Uterus (tissue), 4 donors: Measurements from ENCODE around the gene CXXC4. TPM values are rescaled to one million over a fixed set of nuclear protein-coding genes. Genes with fewer than 3 reads are reported as not detected.

Source experiments
- DNase-seq, 2 donors: peaks; one replicate each; pipeline ENCODE4 v3.0.0-alpha.2; 2019 to 2020
- H3K27ac ChIP-seq, 2 donors: fragments of 200-600 bp; sonication (generic); 1 replicate in 1 of 2; 2 replicates in 1 of 2; pipeline ENCODE4 v1.5.1; 2016 to 2018
- H3K27me3 ChIP-seq, 2 donors: fragments of 200-600 bp; sonication (generic); one replicate each; pipeline ENCODE4 v1.5.1; 2018 to 2019; ENCODE audit warnings: control low read depth in 1 of 2
- H3K36me3 ChIP-seq, 2 donors: fragments of 200-600 bp; sonication (generic); one replicate each; pipeline ENCODE4 v1.5.1; 2019; ENCODE audit warnings: control low read depth in 1 of 2
- H3K4me1 ChIP-seq, 2 donors: fragments of 200-600 bp; sonication (generic); one replicate each; pipeline ENCODE4 v1.5.1; 2018 to 2019; ENCODE audit warnings: control low read depth in 1 of 2
- H3K4me3 ChIP-seq, 2 donors: fragments of 200-600 bp; sonication (generic); 1 replicate in 1 of 2; 2 replicates in 1 of 2; pipeline ENCODE4 v1.5.1; 2018 to 2019; ENCODE audit warnings: mild to moderate bottlenecking in 1 of 2
- H3K9me3 ChIP-seq, 2 donors: fragments of 200-600 bp; sonication (generic); one replicate each; pipeline ENCODE4 v1.5.1; 2019; ENCODE audit warnings: control low read depth in 1 of 2
- CTCF ChIP-seq, 4 experiments: fragments of 200-600 bp in 2 of 4; fragments of 450-650 bp in 2 of 4; sonication (generic) in 2 of 4; IDR thresholded peaks; one replicate each; pipeline ENCODE4 v1.5.1; 2016 to 2019; ENCODE audit warnings: antibody characterized with exemption in 4 of 4, mild to moderate bottlenecking in 2 of 4, moderate library complexity in 1 of 4
- POLR2A ChIP-seq, 2 donors: fragments of 450-650 bp; IDR thresholded peaks; one replicate each; pipeline ENCODE4 v1.6.1; 2016; ENCODE audit warnings: antibody characterized with exemption in 2 of 2, mild to moderate bottlenecking in 1 of 2, moderate library complexity in 1 of 2
- intact Hi-C: fragments of 100-400 bp; cut with DNase I; formaldehyde crosslinking; loops from one replicate; pipeline ENCODE4 v1.15.1; 2023; ENCODE audit warnings: low total_unique reads
- total RNA-seq, 4 donors: library from RNA; depleted of rRNA in 3 of 4; stranded (reverse); fragments of >200 nt in 3 of 4; gene quantifications; one replicate each; pipeline versions ENCODE4 v1.1.0 to v1.2.4, GENCODE V29; 2014 to 2023
- donor health status: DM: yes; HTN: yes; CAD: no.

The CXXC4 gene
- total RNA-seq, 4 donors from 2014 or later, result 0.51 to 3.8 (median 2.0) TPM

- intact Hi-C loops, result no loop called here
Observed at GRCh38 chr4:104486716-104487504, 7.8 kb downstream of the CXXC4 start.

GRCh38 chr4:104475652-104476051 is 19.0 kb downstream of the CXXC4 start:
- no peaks in the 10 kb centered on the region for H3K36me3 ChIP-seq
- TF ChIP-seq POLR2A (IDR thresholded peaks at IDR 0.05) (no peak), CTCF (IDR thresholded peaks at IDR 0.05) (no peak)
- H3K27me3 ChIP-seq, result no peaks in the 10 kb centered on the region
- H3K9me3 ChIP-seq, result no peaks in the 10 kb centered on the region
- no peak for DNase-seq
- no peak overlapping the region for H3K27ac ChIP-seq
- no peak overlapping the region for H3K4me3 ChIP-seq
- intact Hi-C loops, result no loop called here
- no peaks in the 10 kb centered on the region for H3K4me1 ChIP-seq

More at GRCh38 chr4:104486716-104487504, 7.8 kb downstream of the CXXC4 start:
- Histone ChIP-seq H3K27me3 (no peaks in the 10 kb centered on the region), H3K36me3 (no peaks in the 10 kb centered on the region), H3K4me3 (no peak overlapping the region), H3K9me3 (no peaks in the 10 kb centered on the region), H3K27ac (no peak overlapping the region), H3K4me1 (no peaks in the 10 kb centered on the region)
- no peak for DNase-seq
- no peak for TF ChIP-seq POLR2A (IDR thresholded peaks at IDR 0.05)
- TF ChIP-seq CTCF (IDR thresholded peaks at IDR 0.05), result no peak

GRCh38 chr4:104472766-104473165 is 21.9 kb downstream of the CXXC4 start:
- no peak for DNase-seq
- H3K36me3 ChIP-seq, result no peaks in the 10 kb centered on the region
- intact Hi-C loops, result no loop called here
- no peak overlapping the region for H3K27ac ChIP-seq
- no peaks in the 10 kb centered on the region for H3K27me3 ChIP-seq
- no peak overlapping the region for H3K4me3 ChIP-seq
- H3K4me1 ChIP-seq, result no peaks in the 10 kb centered on the region
- no peaks in the 10 kb centered on the region for H3K9me3 ChIP-seq
- TF ChIP-seq POLR2A (IDR thresholded peaks at IDR 0.05) (no peak), CTCF (IDR thresholded peaks at IDR 0.05) (no peak)

GRCh38 chr4:104470770-104471169 is 23.9 kb downstream of the CXXC4 start:
- H3K36me3 ChIP-seq, result no peaks in the 10 kb centered on the region
- no peak for DNase-seq
- H3K9me3 ChIP-seq, result no peaks in the 10 kb centered on the region
- no peak overlapping the region for H3K27ac ChIP-seq
- no peak overlapping the region for H3K4me3 ChIP-seq
- no peaks in the 10 kb centered on the region for H3K27me3 ChIP-seq
- intact Hi-C loops, result no loop called here
- H3K4me1 ChIP-seq, result no peaks in the 10 kb centered on the region
- TF ChIP-seq CTCF (IDR thresholded peaks at IDR 0.05), result no peak
- TF ChIP-seq POLR2A (IDR thresholded peaks at IDR 0.05), result no peak

GRCh38 chr4:104469794-104470193 is 24.9 kb downstream of the CXXC4 start:
- H3K9me3 ChIP-seq, result no peaks in the 10 kb centered on the region
- H3K27ac ChIP-seq, result no peak overlapping the region
- DNase-seq, result no peak
- no peak for TF ChIP-seq POLR2A (IDR thresholded peaks at IDR 0.05)
- no peak for TF ChIP-seq CTCF (IDR thresholded peaks at IDR 0.05)
- H3K4me1 ChIP-seq, result no peaks in the 10 kb centered on the region
- H3K36me3 ChIP-seq, result no peaks in the 10 kb centered on the region
- no peak overlapping the region for H3K4me3 ChIP-seq
- intact Hi-C loops, result no loop called here
- no peaks in the 10 kb centered on the region for H3K27me3 ChIP-seq
